K562 (cell line): ENCODE data around the gene CLIC1. TPM values are rescaled to one million over a fixed set of nuclear protein-coding genes. Genes with fewer than 3 reads are reported as not detected.

Experiments used
- AFF1 ChIP-seq, 2 experiments: fragments of 450-650 bp; IDR thresholded peaks; 2 replicates each; pipeline ENCODE4 v1.6.1; 2018; ENCODE audit warnings: mild to moderate bottlenecking in 2 of 2, low read depth in 1 of 2; ENCODE audit not compliant: partially characterized antibody in 2 of 2
- ARID3A ChIP-seq: IDR thresholded peaks from 2 replicates; pipeline ENCODE4 v1.6.1; 2012; ENCODE audit warnings: low read depth, low read length, improper control_type of control experiment, borderline replicate concordance
- BRD4 ChIP-seq: fragments of 200-600 bp; sonication (generic); IDR thresholded peaks from 2 replicates; pipeline ENCODE4 v1.6.1; 2017; ENCODE audit warnings: inconsistent platforms
- CREB5 ChIP-seq: fragments of 250-450 bp; sonication (Bioruptor Pico); IDR thresholded peaks from 2 replicates; pipeline ENCODE4 v1.5.0; 2020; ENCODE audit warnings: mild to moderate bottlenecking
- FOXO4 ChIP-seq: fragments of 450-650 bp; formaldehyde crosslinking; IDR thresholded peaks from 2 replicates; pipeline ENCODE4 v1.4.0; 2020; ENCODE audit warnings: mild to moderate bottlenecking, moderate library complexity
- GABPB1 ChIP-seq: sonication (generic); formaldehyde crosslinking; IDR thresholded peaks from 2 replicates; pipeline ENCODE4 v1.8.0; 2022; ENCODE audit warnings: mild to moderate bottlenecking, missing genetic modification reagents
- MED1 ChIP-seq: sonication (generic); formaldehyde crosslinking; IDR thresholded peaks from 2 replicates; pipeline ENCODE4 v1.8.1; 2023; ENCODE audit warnings: missing genetic modification reagents, borderline replicate concordance
- NR2C1 ChIP-seq, 2 experiments: fragments of 450-650 bp; IDR thresholded peaks; 2 replicates each; pipeline ENCODE4 v1.6.1; 2017; ENCODE audit warnings: mild to moderate bottlenecking in 2 of 2, antibody characterized with exemption in 1 of 2, inconsistent platforms in 1 of 2, missing compliant biosample characterization in 1 of 2, missing genetic modification characterization in 1 of 2
- PATZ1 ChIP-seq: fragments of 250-450 bp; sonication (Bioruptor Pico); IDR thresholded peaks from 2 replicates; pipeline ENCODE4 v1.5.0; 2020; ENCODE audit warnings: mild to moderate bottlenecking, borderline replicate concordance
- POLR3A ChIP-seq: IDR thresholded peaks from 2 replicates; pipeline ENCODE4 v1.6.1; 2011; ENCODE audit warnings: borderline replicate concordance, mild to moderate bottlenecking, moderate library complexity; ENCODE audit not compliant: insufficient read length, insufficient read depth; ENCODE audit errors: extremely low read depth
- STAT5B ChIP-seq: fragments of 250-450 bp; sonication (Bioruptor Pico); IDR thresholded peaks from 2 replicates; pipeline ENCODE4 v1.8.0; 2021; ENCODE audit warnings: mild to moderate bottlenecking, inconsistent platforms
- TAF15 ChIP-seq: fragments of 200-400 bp; formaldehyde crosslinking; IDR thresholded peaks from 2 replicates; pipeline ENCODE4 v1.6.1; 2017; ENCODE audit warnings: mild to moderate bottlenecking, low read depth, low read length, moderate library complexity
- ZC3H11A ChIP-seq: IDR thresholded peaks from 2 replicates; pipeline ENCODE4 v1.6.1; 2012; ENCODE audit warnings: low read depth, low read length, improper control_type of control experiment
- ZNF311 ChIP-seq: fragments of 250-450 bp; sonication (Bioruptor Pico); IDR thresholded peaks from 2 replicates; pipeline ENCODE4 v1.4.0; 2020; ENCODE audit warnings: mild to moderate bottlenecking, moderate library complexity
- ZNF316 ChIP-seq: fragments of 450-650 bp; IDR thresholded peaks from 2 replicates; pipeline ENCODE4 v1.6.1; 2016
- ZNF445 ChIP-seq: fragments of 250-450 bp; sonication (Bioruptor Pico); IDR thresholded peaks from 2 replicates; pipeline ENCODE4 v1.4.0; 2020; ENCODE audit warnings: low read depth, mild to moderate bottlenecking, moderate library complexity
- polyA plus RNA-seq, 8 experiments: library from polyadenylated mRNA; depleted of rRNA in 4 of 8; stranded (reverse) in 5 of 8; unstranded in 3 of 8; fragments of >200 nt; fragmentation: Nextera tagmentation in 2 of 8; fragmentation: Illumina TruSeq in 1 of 8; extraction: Ambion mirVana in 2 of 8; extraction: Trizol in 1 of 8; gene quantifications; 2 replicates each; pipeline versions ENCODE4 v1.2.1 to v1.2.3, GENCODE V29; 2011 to 2014; ENCODE audit warnings: inconsistent platforms in 1 of 8, missing spikeins in 1 of 8
- total RNA-seq, 7 experiments: library from RNA; depleted of rRNA in 6 of 7; stranded (reverse); fragments of >200 nt in 6 of 7; fragmentation: Illumina TruSeq in 2 of 7; extraction: Trizol in 2 of 7; gene quantifications; 2 replicates each; pipeline versions ENCODE4 v1.2.1 to v1.2.3, GENCODE V29; 2011 to 2021; ENCODE audit warnings: low replicate concordance in 1 of 7

CLIC1 gene
- total and polyA plus RNA-seq, 9 of the 15 experiments (the other 6 are each of a cell fraction or from before 2014, with no cell fraction given) = 1,267 to 2,419 (median 1,808) TPM

GRCh38 chr6:31729979-31730630 lies 6.2 kb downstream of the CLIC1 start (continued):
- no peak for TF ChIP-seq ZNF311
- TF ChIP-seq ARID3A = no peak
- TF ChIP-seq STAT5B (CRISPR knock-in tag) = no peak
- TF ChIP-seq TAF15 = no peak; the same call in 1 of the 2 replicates
- TF ChIP-seq AFF1 (IDR thresholded peaks at IDR 0.05; ENCODE audit: low read depth in 1 of 2, partially characterized antibody in 2 of 2) = no peak
- TF ChIP-seq ZC3H11A = no peak
- TF ChIP-seq NR2C1 (IDR thresholded peaks at IDR 0.05) = no peak
- no peak for TF ChIP-seq NR2C1 (tag; IDR thresholded peaks at IDR 0.05)
- TF ChIP-seq ZNF316 = no peak
- TF ChIP-seq BRD4 = 0 out of 2 replicates have a peak, but pooled peaks have one; percentile 16
- TF ChIP-seq PATZ1 = peak; percentile 99
- TF ChIP-seq ZNF445 (CRISPR knock-in tag) = peak; percentile 97
- peak; percentile 97 for TF ChIP-seq CREB5
- no peak for TF ChIP-seq POLR3A
- no peak for TF ChIP-seq GABPB1 (CRISPR knock-in tag)
- peak; percentile 98 for TF ChIP-seq FOXO4 (CRISPR knock-in tag)
- no peak for TF ChIP-seq MED1 (CRISPR knock-in tag)
